Spleen (tissue), 7 donors: Measurements from ENCODE around the gene PRKCH.

Experiments
- CTCF ChIP-seq, 11 experiments: fragments of 200-600 bp in 7 of 11; fragments of 450-650 bp in 4 of 11; sonication (generic) in 4 of 11; IDR thresholded peaks in 8 of 11; conservative IDR thresholded peaks in 3 of 11; 1 replicate in 7 of 11; 2 replicates in 4 of 11; pipeline versions ENCODE4 v1.4.0 to v1.8.0; 2016 to 2021; ENCODE audit warnings: antibody characterized with exemption in 11 of 11, inconsistent platforms in 4 of 11, mild to moderate bottlenecking in 1 of 11
- POLR2AphosphoS5 ChIP-seq, 3 donors: sonication (generic); formaldehyde crosslinking; IDR thresholded peaks; one replicate each; pipeline ENCODE4 v1.5.1; 2017; ENCODE audit warnings: antibody characterized with exemption in 3 of 3
- donor health status: DM: no; HTN: no; CAD: no; lungs with moderate emphysema.
- donor health status: DM: no; HTN: no; CAD: no.
- donor health status: DM: no; HTN: no; CAD: no.

- TF ChIP-seq CTCF (IDR thresholded peaks at IDR 0.05 in 8 of 11, conservative IDR thresholded peaks at IDR 0.05 in 3 of 11) (peak in 1 of 11 experiments; percentile 26), POLR2AphosphoS5 (IDR thresholded peaks at IDR 0.05) (peak in 2 of 3 donors; percentile 47 to 96)
Observed at GRCh38 chr14:61476754-61477410, 155.5 kb downstream of the PRKCH start.
